Endothelial cell of umbilical vein (primary cell): ENCODE measurements around the gene SOX12.

ENCODE experiments used
- CTCF ChIP-seq, 2 donors: IDR thresholded peaks; 1 replicate in 1 of 2; 2 replicates in 1 of 2; pipeline ENCODE4 v1.5.1; 2011; ENCODE audit warnings: low read length in 2 of 2, mild to moderate bottlenecking in 2 of 2, moderate library complexity in 2 of 2, control low read depth in 1 of 2, inconsistent platforms in 1 of 2, low read depth in 1 of 2; ENCODE audit not compliant: insufficient read depth in 1 of 2; ENCODE audit errors: extremely low read depth in 1 of 2
- EZH2 ChIP-seq: IDR thresholded peaks from 2 replicates; pipeline ENCODE4 v1.6.1; 2012; ENCODE audit warnings: borderline replicate concordance, low read depth, mild to moderate bottlenecking, moderate library complexity, low read length, inconsistent platforms; ENCODE audit not compliant: severe bottlenecking
- GATA2 ChIP-seq: IDR thresholded peaks from 2 replicates; pipeline ENCODE4 v1.7.0; 2011; ENCODE audit warnings: low read depth, mild to moderate bottlenecking, moderate library complexity, mixed read lengths, low read length; ENCODE audit not compliant: insufficient read length, insufficient read depth
- JUN ChIP-seq: IDR thresholded peaks from 2 replicates; pipeline ENCODE4 v1.6.1; 2011; ENCODE audit warnings: borderline replicate concordance, low read depth; ENCODE audit not compliant: insufficient read length, insufficient read depth
- MAX ChIP-seq: IDR thresholded peaks from 2 replicates; pipeline ENCODE4 v1.6.1; 2011; ENCODE audit not compliant: insufficient read depth, insufficient read length
- MYC ChIP-seq: IDR thresholded peaks from one replicate; pipeline ENCODE4 v1.6.1; 2011; ENCODE audit warnings: mild to moderate bottlenecking, low read depth, low read length
- POLR2A ChIP-seq: IDR thresholded peaks from 2 replicates; pipeline ENCODE4 v1.6.1; 2012; ENCODE audit warnings: low read depth, mild to moderate bottlenecking, control low read depth, low read length
- POLR2AphosphoS5 ChIP-seq: IDR thresholded peaks from 2 replicates; pipeline ENCODE4 v1.6.1; 2012; ENCODE audit warnings: low read depth, mild to moderate bottlenecking, control low read depth, low read length, moderate library complexity; ENCODE audit not compliant: insufficient read depth

- TF ChIP-seq MYC (no peak), CTCF (IDR thresholded peaks at IDR 0.05; ENCODE audit: extremely low read depth in 1 of 2, insufficient read depth in 1 of 2, low read depth in 1 of 2, low read length in 2 of 2) (no peak), POLR2AphosphoS5 (no peak), GATA2 (no peak), POLR2A (no peak), EZH2 (no peak), MAX (no peak), JUN (no peak)
Observed at GRCh38 chr20:310645-311044, 14.7 kb upstream of the SOX12 start.
